SKM-1 treated with dmso at 0.1 percent for 144 hours (cell line): ENCODE results near the gene BAHCC1.
"Not testable (repeated sequence)": the region's sequence is repeated elsewhere in the genome, so short reads cannot be mapped to it uniquely, and the experiment has no call there.

Experiments used
- DNase-seq: peaks from one replicate; lab custom pipeline; 2025; ENCODE audit not compliant: unreplicated experiment; lab: John Stamatoyannopoulos, UW

The BAHCC1 gene

DNA sequence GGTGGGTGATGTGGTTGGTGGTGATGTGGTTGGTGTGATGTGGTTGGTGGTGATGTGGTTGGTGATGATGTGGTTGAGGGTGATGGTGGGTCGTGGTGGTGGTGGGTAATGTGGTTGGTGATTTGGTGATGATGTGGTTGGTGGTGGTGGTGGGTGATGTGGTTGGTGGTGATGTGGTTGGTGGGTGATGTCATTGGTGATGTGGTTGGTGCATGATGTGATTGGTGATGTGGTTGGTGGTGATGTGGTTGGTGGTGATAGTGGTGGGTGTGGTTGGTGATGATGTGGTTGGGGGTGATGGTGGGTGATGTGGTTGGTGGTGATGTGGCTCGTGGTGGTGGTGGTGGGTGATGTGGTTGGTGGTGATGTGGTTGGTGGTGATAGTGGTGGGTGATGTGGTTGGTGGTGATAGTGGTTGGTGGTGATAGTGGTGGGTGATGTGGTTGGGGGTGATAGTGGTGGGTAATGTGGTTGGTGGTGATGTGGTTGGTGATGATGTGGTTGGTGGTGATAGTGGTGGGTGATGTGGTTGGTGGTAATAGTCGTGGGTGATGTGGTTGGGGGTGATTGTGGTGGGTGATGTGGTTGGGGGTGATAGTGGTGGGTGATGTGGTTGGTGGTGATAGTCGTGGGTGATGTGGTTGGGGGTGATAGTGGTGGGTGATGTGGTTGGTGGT lies 30.6 kb downstream of the BAHCC1 start:
- not testable (repeated sequence) for DNase-seq

DNA sequence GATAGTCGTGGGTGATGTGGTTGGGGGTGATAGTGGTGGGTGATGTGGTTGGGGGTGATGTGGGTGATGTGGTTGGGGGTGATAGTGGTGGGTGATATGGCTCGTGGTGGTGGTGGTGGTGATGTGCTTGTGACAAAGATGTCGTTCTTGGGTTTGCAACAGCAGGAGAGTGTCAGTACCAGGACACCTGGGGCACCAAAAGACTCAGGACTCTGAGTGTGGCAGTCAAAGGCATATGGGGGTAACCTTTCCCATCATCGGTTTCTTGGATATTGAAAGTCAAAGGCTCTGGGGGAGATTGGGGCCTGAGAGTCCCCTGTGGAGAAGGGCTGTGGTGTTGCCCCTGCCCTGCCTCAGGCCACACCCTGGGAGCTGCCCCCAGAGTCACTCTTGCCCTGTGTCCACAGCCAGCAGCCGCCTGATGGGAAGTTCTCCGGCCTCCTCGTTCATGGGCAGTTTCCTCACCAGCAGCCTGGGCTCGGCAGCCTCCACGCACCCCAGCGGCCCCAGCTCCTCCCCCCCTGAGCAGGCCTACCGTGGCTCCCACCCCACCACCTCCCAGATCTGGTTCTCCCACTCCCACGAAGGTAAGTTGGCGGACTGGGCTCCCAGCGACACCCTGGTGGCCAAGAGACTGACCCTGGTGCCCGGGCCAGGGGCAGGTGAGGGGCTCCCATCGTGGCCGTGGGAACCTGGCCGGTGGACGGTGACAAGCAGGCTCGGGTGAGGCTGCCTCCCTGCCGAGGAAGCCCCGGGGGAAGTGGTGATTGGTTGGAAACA lies 31.3 kb downstream of the BAHCC1 start:
- DNase-seq: no peak

- DNase-seq: no peak
Observed at GRCh38 chr17:81427173-81428120, 32.2 kb downstream of the BAHCC1 start.

- DNase-seq: no peak
Observed at GRCh38 chr17:81428121-81428515, 32.9 kb downstream of the BAHCC1 start.

DNA sequence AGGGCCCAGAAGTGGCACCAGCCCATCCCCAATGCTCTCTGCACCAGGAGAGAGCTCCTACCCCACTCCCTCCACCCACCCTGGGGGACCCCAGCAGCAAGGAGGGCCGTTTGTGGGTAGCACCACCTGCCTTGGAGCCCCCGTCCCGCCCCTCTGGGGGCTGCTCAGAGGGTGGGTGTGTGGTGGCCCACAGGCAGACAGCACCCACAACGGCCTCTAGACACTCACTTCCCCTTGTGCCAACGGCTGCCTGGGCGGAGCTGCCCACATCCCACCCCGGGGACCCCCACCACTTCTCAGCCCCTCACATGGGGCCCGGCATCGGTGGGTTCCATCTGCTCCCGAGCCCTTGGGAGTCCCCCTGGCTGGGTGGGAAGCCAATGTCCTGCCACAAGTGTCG lies 33.3 kb downstream of the BAHCC1 start:
- DNase-seq: no peak

- DNase-seq: no peak
Observed at GRCh38 chr17:81428948-81429774, 33.9 kb downstream of the BAHCC1 start.

DNA sequence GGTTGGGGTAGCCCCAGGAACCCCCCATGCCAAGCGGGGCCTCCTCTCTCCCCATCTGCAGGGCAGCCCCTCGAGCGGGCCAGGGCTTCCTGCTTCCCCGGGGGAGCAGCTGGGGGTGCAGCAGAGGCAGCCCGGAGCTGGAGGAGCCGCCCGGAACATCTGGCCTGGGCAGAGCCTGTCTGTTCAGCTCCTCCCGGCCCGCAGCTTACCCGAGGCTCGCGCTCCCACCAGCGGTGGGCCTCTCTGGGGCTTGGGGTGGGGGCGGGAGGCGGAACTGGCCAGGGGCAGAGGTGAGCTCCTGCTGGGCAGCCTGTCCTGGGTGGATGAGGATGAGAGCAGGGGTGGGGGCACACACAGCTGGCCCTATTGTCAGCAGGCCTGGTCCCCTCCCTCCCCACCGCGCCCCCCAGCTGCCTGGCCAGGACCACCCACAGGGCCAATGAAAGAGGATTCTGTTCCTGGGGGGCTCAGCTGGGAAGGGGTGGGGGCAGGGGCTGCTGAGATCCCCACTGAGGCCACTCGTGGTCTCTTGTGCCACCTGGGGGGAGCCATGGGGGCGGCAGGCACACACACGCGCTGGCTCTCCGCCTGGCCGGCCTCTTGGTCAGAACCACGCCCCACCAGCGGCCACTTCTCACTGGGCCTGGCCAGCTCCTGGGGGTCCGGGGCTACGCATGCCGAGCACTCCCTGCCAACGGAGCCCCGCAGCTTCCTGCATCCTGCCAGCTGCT lies 34.7 kb downstream of the BAHCC1 start:
- DNase-seq: no peak

DNA sequence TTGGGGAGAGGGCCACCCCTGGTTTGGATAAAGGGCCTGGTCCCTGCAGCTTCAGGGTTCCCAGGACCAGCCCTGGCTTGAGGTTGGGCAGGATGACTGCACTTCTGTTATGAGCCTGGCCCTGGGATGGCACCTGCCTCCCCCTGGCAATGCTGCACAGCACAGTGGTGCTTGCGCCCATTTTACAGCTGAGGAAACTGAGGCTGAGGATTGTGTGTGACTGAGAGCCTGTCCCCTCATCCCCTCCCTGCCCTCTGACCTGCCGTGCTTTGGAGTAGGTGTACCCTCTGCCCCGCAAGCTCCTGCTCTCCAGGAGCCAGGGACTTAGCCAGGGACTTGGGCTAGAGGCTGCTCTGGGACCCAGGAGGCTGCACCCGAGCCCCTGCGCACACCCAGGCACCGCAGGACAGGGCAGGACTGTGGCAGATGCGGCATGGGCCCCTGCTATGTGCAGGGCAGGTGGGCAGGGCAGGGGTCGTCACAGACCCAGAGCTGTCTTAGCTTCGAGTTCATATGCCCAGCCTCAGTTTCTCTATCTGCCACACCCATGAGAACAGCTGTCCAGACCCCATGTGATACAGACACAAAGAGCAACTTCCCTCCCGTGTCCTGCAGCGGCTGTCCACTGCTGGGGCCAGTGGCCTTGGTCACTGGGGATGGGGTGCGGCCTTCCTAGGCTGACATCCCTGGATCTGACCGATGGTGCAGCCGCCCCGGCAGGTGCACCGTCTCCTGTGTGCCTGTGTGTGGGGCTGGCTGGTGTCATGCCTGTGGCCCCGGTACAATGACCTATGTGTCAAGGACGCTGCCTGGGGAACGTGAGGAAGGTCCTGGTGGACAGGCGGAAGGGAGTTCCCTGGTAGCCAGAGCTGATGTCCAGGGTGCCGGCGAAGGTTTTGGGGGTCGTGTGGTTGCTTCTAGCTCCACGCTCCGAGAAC lies 36.6 kb downstream of the BAHCC1 start:
- DNase-seq: no peak

GRCh38 chr17:81432941-81433340 lies 37.7 kb downstream of the BAHCC1 start:
- DNase-seq: no peak

- no peak for DNase-seq
Observed at GRCh38 chr17:81433656-81434055, 38.4 kb downstream of the BAHCC1 start.

DNA sequence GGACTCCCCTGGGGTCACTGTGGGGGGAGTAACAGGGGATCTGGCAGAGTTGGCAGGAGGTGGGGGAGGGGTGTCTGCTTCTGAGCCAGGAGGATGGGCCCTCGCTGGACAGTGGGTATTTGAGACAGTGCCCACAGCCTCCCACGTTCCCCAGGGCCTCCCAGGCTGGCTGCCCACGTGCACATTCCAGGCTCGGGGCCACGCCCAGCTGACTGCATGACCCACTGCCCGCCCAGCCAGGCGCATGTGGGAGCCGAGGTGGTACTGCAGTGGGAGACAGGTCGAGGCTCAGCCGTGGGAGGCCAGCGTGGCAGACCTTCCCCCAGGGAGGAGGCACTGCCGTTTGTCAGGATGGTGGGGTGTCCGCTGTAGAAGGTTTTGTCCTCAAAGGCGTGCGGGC lies 38.8 kb downstream of the BAHCC1 start:
- DNase-seq: no peak

DNA sequence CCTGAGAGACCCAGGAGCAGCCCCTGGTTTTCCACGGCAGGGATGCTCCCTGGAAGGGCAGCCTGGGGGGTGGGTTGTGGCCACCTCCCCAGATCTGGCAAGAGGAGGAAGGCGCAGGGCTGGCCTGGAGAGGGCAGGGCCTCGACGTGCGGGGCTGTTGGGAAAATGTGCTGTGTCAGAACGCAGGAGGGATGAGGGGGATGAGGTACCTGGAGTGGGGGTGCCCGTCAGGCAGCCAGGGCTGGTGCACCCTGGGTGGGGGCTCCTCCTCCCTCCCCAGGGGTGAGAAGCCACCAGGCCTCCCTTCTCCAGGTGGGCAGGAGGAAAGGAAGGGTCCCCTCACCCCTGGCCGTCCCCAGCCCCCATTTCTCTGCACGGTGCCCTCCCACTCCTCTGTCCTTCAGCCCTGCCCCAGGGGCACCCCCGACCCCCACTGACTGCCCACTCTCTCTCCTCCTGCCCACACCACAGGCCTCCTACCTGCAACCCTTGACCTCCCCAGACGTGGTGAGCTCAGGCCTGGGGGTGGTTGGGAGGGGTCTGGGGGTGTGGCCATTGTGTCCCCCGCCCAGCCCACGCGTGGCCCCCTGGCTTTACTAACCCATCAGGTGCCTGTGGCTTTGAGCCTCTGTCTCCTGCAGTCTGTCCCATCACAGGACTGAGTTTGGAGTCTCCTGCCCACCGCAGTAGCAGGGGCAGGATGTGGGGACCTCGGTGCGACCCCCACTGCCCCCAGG lies 39.6 kb downstream of the BAHCC1 start:
- DNase-seq: no peak

DNA sequence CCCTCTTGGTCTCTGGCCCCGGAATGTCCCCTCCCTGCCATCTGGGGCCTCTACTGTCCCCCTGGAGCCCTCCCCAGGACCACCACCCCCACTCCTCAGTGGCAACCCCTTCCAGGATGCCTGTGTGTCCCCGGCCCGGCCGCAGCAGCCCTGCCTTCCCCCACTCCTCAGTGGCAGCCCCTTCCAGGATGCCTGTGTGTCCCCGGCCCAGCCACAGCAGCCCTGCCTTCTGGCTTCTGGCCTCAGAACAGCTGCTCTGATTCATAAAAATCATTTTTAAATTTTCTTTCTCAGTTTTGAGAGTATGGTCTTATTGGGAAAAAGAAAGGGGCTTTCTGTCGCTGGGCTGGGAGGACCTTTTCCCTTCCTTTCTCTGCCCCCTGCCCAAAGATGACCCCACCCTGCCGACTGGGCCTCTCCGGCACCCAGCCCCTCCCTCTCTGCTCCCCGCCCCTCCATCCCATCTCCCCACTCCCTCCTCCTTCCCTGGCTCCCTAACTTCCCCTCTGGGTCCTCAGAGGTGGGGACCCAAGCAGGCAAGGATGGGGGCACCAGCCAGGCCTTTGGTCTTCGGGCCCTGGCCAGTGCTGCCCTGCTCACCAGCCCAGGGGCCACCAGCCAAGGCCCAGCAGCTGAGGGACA lies 40.5 kb downstream of the BAHCC1 start:
- no peak for DNase-seq

DNA sequence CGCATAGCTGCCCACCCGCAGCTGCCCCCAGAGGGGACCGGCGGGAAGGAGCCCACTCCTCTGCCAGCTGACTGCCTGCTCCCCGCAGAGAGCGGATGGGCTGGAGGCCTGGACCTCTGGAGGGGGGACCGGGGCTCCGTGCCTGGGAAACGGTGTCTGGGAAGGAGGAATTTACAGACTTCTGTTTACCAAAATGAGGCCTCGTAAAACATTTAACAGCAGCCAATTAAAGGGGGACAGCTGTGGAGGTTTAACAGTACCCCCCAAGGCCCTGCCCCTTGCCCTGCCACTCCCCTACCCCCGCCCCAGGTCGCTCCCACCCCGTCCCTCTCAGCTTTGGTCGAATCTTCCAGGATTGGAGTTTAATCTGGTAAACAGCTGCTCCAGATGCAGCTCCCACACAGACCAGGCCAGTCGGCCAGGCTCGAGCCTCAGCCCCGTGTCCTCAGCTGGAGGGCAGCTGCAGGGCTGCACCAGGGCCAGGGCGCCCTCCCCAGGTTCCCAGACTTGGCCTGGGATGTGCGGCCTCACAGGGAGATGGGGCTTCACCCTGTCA lies 41.1 kb downstream of the BAHCC1 start:
- no peak for DNase-seq

DNA sequence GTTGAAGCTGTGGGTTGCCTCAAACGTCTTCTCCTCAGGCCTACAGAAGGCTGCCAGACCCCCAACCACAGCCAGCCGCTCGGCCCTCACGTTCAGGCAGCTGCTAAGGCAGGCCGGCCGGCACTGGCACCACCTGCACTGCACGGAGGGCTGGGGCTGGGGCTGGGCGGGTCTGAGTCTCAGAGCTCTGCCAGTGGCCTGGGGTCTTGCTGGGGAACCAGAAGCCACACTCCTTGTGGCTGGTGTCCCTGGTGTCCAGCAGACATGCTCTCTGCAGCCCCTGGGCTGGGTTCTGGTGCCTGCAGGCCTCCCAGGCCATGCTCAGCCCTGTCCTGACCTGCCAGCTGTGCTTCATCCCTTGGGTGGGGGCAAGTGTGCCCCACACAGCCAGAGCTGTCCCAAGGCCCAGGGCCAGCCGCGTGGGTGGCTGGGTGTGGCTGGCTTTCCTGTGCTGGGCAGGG lies 42.0 kb downstream of the BAHCC1 start:
- DNase-seq: no peak

- DNase-seq: no peak
Observed at GRCh38 chr17:81438007-81438659, 42.9 kb downstream of the BAHCC1 start.

- no peak for DNase-seq
Observed at GRCh38 chr17:81438688-81439087, 43.4 kb downstream of the BAHCC1 start.
